Mucosa of gallbladder (tissue), 1 donor: Measurements from ENCODE around the gene PACS1. TPM values are rescaled to one million over a fixed set of nuclear protein-coding genes. Genes with fewer than 3 reads are reported as not detected.
A peak's percentile ranks its signal among the peaks of the same experiment; 100 is the strongest.
"Not testable (repeated sequence)": the region's sequence is repeated elsewhere in the genome, so short reads cannot be mapped to it uniquely, and the experiment has no call there.

ENCODE experiments used
- DNase-seq: peaks from one replicate; pipeline ENCODE4 v3.0.0-alpha.2; 2020; ENCODE audit warnings: low spot score
- total RNA-seq: library from RNA; stranded (reverse); gene quantifications from one replicate; pipeline ENCODE4 v1.2.1, GENCODE V29; 2021
- donor health status: DM: no; HTN: no; CAD: no.

The PACS1 gene
- total RNA-seq, 1 donor from 2014 or later = 68.0 TPM

DNA sequence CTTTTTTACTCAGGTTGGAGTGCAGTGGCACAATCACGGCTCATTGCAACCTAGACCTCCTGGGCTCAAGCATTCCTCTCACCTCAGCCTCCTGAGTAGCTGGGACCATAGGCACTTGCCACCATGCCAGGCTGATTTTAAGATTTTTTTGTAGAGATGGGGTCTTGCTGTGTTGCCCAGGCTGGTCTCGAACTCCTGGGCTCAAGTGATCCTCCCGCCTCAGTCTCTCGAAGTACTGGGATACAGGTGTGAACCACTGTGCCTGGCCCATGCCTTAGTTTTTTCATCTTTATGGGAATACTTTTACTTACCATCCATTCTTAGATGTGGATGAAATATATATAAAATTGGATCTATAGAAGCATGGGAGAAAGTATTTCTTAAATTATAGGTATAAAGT, 5.2 kb downstream of the PACS1 start:
- no peak for DNase-seq

DNA sequence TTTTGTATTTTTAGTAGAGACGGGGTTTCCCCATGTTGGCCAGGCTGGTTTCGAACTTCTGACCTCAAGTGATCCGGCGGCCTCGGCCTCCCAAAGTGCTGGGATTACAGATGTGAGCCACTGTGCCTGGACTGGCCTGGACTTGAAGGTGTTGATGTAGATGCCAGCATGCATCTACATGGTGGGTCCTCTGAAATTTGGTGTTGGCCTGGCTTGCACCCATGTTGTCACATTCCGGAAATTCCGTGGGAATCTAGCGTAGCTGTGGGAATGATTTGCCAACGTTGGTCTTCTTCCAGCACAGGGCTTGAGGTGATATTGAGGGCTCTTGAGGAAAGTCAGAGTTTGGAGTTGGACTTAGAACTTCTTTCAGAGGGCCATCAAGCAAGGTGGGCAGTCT, 6.5 kb downstream of the PACS1 start:
- no peak for DNase-seq

DNA sequence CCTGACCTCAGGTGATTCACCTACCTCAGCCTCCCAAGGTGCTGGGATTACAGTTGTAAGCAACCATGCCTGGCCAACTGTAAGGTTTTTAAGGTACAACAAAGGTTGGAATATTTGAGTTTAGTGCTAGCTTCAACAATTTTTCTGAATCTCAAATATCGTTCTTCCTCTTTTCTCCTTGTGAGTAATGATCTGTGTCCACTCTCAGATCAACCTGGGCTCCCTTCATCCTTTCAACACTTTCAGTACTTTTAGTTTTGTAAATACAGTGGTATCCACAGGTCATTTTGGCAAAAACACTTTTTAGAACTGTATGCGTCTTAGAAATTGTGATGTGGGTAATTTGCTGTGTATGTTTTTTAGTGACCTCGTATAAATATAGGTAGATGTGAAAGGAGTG, 7.9 kb downstream of the PACS1 start:
- no peak for DNase-seq

DNA sequence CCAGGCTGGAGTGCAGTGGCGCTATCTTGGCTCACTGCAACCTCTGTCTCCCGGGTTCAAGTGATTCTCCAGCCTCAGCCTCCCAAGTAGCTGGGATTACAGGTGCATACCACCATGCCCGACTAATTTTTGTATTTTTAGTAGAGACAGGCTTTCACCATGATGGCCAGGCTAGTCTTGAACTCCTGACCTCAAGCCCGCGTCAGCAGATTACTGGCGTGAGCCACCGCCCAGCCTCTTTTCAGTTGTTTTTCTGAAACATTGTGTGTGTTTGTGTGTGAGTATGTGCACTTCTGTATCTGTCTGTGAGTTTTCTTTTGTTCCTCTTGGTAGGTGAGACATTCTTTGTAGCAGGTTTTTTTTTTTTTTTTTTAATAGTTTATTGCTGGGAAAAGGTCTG, 8.9 kb downstream of the PACS1 start:
- DNase-seq = not testable (repeated sequence)

DNA sequence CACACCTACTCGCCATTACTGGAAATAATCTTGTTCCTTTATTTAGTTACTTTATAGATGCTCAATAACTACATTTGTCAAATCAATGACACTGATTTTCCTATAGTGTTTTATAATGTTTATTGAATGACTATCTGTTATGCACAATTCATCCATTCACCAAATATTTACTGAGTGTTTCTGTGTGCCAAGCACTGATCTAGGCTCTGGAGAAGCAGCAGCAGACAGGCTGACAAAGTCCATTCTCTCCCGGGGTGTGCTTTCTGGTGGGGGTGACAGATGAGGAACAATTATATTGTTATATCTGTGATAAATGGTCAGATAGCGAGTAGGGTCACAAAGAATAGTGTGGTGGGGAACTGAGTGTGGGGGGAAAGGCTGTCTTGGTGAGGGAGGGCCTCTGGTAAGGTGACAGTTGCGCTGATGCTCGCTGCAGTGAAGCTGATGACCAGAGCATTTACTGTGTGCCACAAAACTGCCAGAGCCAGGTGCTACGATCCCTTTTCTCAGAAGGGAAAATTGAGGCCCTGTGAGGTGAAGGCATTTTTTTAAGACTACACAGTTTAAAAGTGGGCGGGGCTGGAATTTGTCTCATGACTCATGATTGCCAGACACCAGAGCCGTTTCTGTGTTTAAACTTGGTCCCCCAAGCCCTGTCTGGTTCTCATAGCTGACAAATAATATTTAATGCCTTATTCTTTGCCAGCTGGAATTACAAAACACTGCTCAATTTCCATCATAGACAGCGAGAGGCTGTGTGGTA, 10.2 kb downstream of the PACS1 start:
- DNase-seq = peak; percentile 52

DNA sequence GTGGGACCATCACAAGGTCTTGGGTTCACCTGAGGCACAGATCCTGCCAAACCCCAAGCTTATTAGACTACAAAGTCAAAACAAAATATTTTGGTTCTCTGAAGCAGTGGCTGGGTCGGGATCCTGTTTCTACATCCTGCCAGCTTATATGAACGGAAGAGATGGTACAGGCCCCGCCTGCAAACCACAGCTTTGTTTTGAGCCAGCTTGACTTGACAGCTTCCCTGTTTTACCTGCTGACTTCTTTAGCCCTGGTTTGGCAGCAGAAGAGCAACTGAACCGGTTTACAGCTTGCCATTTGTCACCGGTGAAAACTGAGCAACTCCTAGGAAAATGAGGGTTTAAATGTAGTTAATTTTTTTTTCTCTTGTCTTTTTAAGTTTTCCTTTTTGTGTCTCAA, 11.4 kb downstream of the PACS1 start:
- DNase-seq = peak; percentile 79

DNA sequence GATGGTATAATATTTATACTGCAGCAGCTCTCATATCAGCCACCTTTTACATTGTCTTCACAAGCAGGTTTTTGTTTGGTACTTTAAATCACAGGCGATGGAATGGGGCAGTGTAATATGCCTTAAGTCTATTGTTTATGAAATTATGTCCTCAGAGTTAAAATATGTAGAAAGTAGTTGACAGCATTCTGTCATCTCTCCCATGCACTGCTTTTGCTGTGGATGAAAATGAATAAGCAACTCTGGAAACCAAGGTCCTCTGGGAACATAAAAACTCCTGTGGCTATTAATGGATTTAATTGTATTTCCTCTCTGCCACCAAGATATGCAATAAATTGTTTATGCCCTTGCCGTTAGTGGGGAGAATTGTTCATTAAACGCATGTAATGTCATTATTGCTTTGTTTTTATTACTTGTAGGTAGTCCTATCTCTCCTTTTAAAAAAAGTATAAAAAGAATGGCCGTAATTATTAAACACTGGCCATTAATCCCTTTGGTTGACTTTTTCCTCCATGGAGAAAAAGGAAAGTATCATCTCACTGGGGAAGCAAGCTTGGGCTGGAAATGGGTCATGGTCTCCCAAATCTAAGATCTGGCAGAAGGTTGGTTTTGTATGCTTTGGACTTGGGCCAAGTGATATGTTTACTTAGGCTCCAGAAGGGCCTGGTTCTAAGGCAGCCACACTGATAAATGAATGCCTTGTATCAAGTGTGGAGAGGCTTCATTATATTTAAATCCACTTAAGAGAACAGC, 13.1 kb downstream of the PACS1 start:
- peak; percentile 29 for DNase-seq

DNA sequence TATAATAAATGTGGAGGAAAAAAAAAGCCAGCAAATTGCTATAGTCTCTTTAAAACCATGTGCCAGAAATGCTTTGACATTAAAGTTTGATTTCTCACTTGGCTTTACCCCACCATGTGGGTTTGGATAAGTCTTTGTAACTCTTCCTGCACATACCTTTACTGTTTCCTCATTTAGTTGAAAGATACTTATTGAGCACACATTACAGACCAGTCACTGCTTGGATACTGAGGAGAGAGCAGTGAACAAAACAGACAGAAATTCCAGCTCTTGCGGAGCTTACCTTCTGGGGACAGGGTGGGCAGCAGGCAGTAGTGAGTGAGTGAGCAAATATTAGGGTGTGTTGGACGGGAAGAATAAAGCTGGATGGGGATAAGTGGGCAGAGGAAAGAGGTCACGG, 13.7 kb downstream of the PACS1 start:
- DNase-seq = no peak

DNA sequence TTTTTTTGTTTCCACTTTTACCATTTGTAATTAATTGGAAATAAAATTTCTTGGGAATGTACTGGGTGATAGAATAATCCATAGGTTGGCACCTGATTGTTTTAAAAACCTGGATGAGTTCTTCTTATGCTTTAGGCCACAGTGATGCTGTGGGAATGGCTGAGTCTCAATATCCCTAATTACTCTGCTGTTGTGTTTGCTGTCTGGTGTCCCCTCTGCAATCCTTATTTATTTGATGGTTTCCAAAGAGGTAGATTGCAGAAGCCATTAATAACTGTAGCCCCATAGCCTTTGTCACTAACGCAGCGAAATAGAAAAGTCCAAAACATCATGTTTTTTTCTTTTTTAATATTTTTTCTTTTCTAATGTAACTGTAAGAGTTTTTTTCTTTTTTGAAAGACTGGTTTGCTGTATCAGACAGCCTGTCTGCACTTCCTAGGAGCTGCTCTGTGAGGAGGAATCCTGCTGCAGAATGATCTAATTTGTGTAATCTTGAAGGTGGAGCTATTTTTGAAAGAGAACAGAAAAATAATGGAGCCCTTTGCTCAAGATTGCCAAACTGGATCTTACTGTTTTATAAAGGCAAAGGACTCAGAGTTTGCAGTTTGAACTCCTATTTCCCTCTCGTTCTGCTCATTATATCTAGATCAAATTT, 14.9 kb downstream of the PACS1 start:
- no peak for DNase-seq

DNA sequence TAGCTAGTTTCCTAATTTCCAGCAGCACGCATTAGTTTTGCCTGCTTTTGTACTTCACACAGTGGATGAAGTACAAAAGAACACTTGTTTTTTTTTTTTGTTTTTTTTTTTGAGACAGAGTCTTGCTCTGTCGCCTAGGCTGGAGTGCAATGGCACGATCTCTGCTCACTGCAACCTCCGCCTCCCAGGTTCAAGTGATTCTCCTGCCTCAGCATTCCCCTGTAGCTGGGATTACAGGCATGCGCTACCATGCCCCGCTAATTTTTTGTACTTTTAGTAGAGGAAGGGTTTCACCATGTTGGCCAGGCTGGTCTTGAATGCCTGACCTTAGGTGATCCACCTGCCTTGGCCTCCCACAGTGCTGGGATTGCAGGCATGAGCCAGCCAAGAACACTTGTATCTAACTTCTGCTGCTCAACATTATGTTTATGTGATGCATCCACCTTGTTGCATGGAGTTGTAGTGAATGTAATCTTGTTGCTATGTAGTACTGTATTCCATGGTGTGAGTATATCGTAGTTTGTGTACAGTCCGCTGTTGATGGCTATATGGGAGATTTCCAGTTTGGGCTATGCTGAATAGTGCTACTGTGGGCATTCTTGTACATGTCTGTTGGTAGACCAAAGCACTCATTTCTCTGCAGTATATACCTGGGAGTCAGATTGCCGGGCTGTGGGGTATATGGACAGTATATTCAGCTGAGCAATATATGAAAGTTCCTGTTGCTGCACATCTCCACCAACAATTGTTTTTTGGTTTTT, 17.3 kb downstream of the PACS1 start:
- DNase-seq = no peak

DNA sequence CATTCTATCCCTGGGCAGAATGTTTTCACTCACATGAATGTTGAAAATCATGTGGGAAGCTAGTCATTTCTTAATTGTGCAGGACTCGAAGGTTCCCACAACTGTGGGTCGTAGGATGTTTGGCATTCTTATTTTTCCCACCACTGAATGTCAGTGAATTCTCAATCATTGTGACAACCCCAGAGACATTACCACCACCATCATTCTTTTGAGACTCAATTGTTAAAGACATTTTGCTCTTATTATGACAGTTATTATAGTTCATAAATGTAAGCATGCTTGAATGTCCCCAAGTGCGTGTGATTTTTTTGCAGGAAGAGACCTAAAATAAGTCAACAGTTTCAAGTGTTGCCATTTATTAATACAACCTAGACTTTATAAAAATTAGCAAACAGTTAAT, 19.0 kb downstream of the PACS1 start:
- DNase-seq = no peak

DNA sequence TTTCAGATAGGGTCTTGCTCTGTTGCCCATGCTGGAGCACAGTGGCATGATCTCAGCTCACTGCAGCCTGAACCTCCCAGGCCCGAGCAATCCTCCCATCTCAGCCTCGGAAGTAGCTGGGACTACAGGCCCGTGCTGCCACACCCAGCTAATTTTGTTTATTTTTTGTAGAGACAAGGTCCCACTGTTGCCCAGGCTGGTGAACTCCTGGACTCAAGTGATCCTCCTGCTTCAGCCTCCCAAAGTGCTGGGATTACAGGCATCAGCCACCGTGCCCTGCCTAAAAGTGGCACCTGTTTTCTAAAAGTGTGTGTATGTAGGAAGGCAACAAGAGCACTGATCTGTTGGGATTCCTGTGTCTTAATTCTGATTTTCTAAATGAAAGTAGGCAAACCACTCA, 20.2 kb downstream of the PACS1 start:
- DNase-seq = no peak

DNA sequence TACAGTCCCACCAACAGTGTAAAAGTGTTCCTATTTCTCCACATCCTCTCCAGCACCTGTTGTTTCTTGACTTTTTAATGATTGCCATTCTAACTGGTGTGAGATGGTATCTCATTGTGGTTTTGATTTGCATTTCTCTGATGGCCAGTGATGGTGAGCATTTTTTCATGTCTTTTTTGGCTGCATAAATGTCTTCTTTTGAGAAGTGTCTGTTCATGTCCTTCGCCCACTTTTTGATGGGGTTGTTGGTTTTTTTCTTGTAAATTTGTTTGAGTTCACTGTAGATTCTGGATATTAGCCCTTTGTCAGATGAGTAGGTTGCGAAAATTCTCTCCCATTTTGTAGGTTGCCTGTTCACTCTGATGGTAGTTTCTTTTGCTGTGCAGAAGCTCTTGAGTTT, 22.1 kb downstream of the PACS1 start:
- DNase-seq = not testable (repeated sequence)

DNA sequence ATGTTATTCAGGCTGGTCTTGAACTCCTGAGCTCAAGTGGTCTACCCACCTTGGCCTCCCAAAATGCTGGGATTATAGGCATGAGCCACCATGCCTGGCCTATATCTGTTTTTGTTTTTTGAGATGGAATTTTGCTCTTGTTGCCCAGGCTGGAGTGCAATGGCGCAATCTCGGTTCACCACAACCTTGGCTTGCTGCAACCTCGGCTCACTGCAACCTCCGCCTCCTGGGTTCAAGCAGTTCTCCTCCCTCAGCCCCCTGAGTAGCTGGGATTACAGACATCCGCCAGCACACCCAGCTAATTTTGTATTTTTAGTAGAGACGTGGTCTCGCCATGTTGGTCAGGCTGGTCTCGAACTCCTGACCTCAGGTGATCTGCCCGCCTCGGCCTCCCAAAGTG, 29.7 kb downstream of the PACS1 start:
- not testable (repeated sequence) for DNase-seq

DNA sequence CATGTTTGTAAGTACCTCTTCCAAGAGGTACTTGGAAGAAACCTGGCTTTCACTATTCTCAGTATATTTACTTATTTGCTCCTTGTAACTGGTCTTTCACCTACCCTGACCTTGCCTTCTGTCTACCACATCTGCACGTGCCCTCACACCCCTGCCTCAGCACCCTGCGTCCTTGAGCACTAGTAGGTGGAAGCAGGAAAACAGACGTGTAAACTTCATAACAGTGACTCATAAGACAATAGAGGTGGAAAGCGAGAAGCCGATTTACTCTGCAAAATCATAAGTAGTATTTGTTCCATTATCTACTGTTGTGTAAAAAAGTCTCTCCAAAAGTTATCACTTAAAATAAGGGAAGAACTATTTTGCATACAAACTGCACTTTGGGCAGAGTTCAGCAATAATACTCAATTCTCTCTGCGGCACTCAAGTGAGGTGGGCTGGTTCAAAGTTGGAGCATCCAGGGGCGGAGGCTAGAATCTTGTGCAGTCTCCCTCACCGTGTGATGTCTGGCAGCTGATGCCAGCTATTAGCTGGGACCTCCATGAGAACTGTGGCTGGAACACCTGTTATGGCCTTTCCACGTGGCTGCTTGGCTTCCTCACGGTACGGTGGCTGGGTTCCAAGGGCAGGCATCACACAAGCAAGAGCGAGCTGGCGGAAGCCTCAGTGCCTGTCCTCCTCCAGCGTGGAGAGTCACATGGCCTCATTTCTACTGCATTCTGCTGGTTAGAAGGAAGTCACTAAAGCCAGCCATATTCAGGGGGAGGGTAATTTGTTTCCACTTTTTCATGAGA, 30.4 kb downstream of the PACS1 start:
- peak; percentile 88 for DNase-seq

DNA sequence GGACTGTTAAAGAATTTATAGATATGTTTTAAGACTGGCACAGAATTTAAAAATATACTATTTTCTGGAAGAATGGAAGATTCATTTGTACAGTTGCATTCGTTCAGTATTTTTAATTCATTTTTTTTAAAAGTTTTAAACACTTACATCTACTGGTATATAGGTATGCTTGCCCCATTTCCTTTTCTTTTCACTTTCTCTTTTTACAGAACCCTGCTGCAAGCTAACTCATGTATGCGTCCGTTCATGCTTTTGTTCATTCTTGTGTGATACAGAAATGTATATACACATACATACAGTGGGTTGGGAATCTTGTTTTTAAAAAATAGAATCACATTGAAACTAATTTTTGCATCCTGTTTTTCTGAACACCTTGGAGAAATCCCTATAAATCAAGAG, 31.0 kb downstream of the PACS1 start:
- DNase-seq = no peak

DNA sequence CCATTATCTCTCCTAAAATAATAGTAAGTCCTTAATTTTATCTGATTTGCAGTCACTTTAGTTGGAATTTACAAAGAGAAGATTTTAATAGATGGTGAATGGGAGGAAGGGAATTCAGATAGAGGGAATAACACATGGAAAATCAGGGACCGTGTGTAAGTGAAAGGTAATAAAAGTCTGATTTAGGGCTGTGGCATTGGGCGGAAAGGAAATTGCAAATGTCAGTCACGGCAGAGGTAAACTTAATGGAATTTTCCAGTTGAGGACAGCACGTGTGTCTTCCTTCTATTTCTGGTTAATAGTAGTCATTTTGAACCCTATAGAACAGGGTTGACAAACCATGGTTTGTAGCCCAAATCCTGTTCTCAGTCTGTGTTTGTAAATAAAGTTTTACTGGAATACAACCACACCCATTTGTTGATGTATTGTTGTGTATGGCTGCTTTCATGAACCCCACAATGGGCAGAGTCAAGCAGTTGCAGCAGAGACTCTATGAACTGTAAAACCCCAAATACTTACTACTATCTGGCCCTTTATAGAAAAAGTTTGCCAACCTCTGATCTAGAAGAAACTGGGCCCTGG, 34.1 kb downstream of the PACS1 start:
- DNase-seq = no peak

DNA sequence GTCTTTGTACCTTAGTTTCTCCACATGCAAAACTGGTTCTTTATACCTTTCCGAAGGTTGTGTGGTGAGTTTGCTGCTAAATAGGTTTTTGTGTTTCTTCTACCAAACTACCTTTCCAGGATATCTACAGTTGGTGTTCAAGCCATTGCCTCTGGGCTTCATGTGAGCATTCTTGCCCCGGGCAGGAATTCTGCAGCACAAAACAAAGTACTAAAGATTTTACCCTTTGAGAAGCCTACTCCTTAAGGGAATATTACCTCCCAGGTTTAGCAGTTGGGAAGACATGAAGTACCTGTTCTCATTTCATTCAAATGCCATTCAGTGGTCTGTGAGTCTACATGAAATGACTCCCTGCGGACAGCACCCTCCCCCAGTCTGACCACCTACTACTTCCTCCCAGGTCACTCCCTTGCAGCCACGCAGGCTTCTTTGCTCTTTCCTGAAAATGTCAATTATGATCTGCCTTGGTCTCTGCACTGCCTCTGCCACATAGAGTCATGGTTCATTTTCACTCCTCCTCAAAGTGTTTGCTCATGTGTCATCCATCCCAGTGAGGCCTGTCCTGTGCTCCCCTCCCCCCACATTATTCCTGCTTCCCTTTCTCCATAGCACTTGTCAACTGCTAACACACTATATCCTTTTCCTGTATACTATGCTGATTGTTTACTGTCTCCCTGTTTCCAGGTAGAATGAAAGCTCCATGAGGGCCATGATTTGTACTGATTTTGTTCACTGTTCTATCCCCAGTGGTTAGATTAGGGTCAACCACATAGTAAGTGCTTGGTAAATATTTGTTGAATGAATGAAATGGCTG, 36.9 kb downstream of the PACS1 start:
- DNase-seq = no peak

DNA sequence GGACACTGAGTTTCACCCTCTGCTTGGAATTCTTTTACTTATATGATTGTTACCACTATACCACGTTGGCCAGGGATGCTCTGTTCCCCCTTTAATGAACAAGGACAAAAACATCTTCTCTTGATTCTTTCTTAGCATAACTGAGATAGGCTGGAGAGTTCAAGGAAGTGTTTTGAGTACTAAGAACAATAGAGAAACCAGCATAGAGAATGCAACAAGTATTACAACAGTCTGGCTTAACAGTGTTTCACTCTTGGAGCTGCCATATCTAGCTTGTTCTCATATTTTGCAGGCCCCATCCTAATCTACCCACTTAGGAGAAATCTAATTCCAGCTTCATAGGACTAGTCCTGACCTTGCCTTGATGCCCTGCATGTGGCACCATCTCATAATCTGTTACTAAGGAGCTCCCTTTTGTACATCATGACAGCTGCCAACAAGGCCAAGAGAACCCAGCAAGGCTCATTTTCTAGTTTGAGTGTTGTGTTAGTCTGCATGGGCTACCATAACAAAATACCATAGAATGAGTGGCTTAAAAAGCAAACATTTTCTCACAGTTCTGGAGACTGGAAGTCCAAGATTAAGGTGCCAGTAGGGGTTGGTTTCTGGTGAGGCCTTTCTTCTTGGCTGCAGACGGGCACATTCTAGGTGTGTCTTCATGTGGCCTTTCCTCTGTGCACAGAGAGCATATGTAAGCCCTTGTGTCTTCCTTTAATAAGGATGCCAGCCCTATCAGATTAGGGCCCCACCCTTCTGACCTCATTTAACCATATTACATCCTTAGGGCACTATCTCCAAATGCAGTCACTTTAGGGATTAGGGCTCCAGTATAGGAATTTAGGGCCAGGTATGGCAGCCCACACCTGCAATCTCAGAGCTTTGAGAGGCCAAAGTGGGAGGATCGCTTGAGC, 37.8 kb downstream of the PACS1 start:
- no peak for DNase-seq
